HCT116 (cell line): ENCODE data around the gene PPDPF. TPM values are rescaled to one million over a fixed set of nuclear protein-coding genes. Genes with fewer than 3 reads are reported as not detected.

Experiments
- ATAC-seq: fragments of 200-7000 bp; cut with Tn5 transposase; 2 replicates; pipeline ENCODE4 v1.9.1; 2020; ENCODE audit warnings: mild to moderate bottlenecking, moderate library complexity
- BruUV-seq: library from RNA; stranded (reverse); fragments of 400-500 nt; replicated peaks from 2 replicates; lab custom pipeline; 2021; lab: Mats Ljungman, UMichigan
- CTCF ChIA-PET: fragments of 300-600 bp; sonication (Branson Sonifier 250); formaldehyde crosslinking; loops from one replicate; lab custom pipeline; 2021; ENCODE audit warnings: antibody characterized with exemption; lab: Charles Lee
- POLR2A ChIA-PET: fragments of 300-600, 350-600 bp; sonication (Branson Sonifier 250); formaldehyde crosslinking; loops from one replicate; lab custom pipeline; 2021; ENCODE audit warnings: antibody characterized with exemption; lab: Charles Lee
- RAD21 ChIA-PET, 2 experiments: fragments of 300-600 bp; sonication (Branson Sonifier 250); formaldehyde crosslinking; loops; one replicate each; lab custom pipeline; 2023; ENCODE audit warnings: low total read pairs in 2 of 2; ENCODE audit not compliant: uncharacterized antibody in 2 of 2, unreplicated experiment in 2 of 2, low non-redundant PET in 1 of 2; lab: Charles Lee
- DNase-seq: peaks from one replicate; pipeline ENCODE4 v3.0.0-alpha.2; 2010; ENCODE audit warnings: low read depth, low spot score
- H2AFZ ChIP-seq: fragments of 200-600 bp; shearing (Covaris generic), sonication (generic); 2 replicates; pipeline ENCODE4 v1.6.1; 2017; ENCODE audit warnings: low read depth, mixed run types, mixed read lengths, antibody characterized with exemption, low read length; ENCODE audit not compliant: poor library complexity, severe bottlenecking
- H3K27ac ChIP-seq: 2 replicates; pipeline ENCODE4 v1.5.1; 2012; ENCODE audit warnings: low read depth, low read length
- H3K27me3 ChIP-seq: fragments of 200-600 bp; sonication (generic); 2 replicates; pipeline ENCODE4 v1.6.1; 2016; ENCODE audit warnings: mixed run types, low read length, mixed read lengths; ENCODE audit not compliant: insufficient read depth
- H3K36me3 ChIP-seq, 2 experiments: fragments of 200-500 bp in 1 of 2; fragments of 200-600 bp in 1 of 2; sonication (Bioruptor generic) in 1 of 2; sonication (generic) in 1 of 2; 2 replicates each; pipeline versions ENCODE4 v1.5.1 to v1.6.1; 2014 to 2016; ENCODE audit warnings: low read length in 2 of 2, inconsistent platforms in 1 of 2, mixed read lengths in 1 of 2, mixed run types in 1 of 2; ENCODE audit not compliant: insufficient read depth in 2 of 2, control insufficient read depth in 1 of 2
- H3K4me1 ChIP-seq, 2 experiments: fragments of 200-600 bp in 1 of 2; sonication (generic) in 1 of 2; 2 replicates each; pipeline versions ENCODE4 v1.5.1 to v1.6.1; 2012 to 2017; ENCODE audit warnings: low read length in 2 of 2, inconsistent platforms in 1 of 2, mild to moderate bottlenecking in 1 of 2, mixed read lengths in 1 of 2, mixed run types in 1 of 2, moderate library complexity in 1 of 2; ENCODE audit not compliant: insufficient read depth in 2 of 2, control insufficient read depth in 1 of 2
- H3K4me2 ChIP-seq: fragments of 200-600 bp; sonication (generic); 2 replicates; pipeline ENCODE4 v1.6.1; 2017; ENCODE audit warnings: mixed run types, low read length, mixed read lengths
- H3K4me3 ChIP-seq, 2 experiments: fragments of 200-600 bp in 1 of 2; sonication (generic) in 1 of 2; replicated peaks in 1 of 2; 2 replicates each; pipeline ENCODE4 v1.5.1; 2011 to 2016; ENCODE audit warnings: low read length in 2 of 2, control low read depth in 1 of 2, low read depth in 1 of 2, mild to moderate bottlenecking in 1 of 2, mixed read lengths in 1 of 2, mixed run types in 1 of 2
- H3K79me2 ChIP-seq: fragments of 200-600 bp; sonication (generic); 2 replicates; pipeline ENCODE4 v1.6.1; 2017; ENCODE audit warnings: mild to moderate bottlenecking, mixed run types, low read length, moderate library complexity, mixed read lengths; ENCODE audit not compliant: insufficient read depth
- H3K9ac ChIP-seq: fragments of 200-600 bp; sonication (generic); 2 replicates; pipeline ENCODE4 v1.6.1; 2016; ENCODE audit warnings: low read length, mixed read lengths
- H3K9me2 ChIP-seq: fragments of 200-600 bp; sonication (generic), shearing (Covaris generic); 2 replicates; pipeline ENCODE4 v1.6.1; 2017; ENCODE audit warnings: mixed run types, mild to moderate bottlenecking, moderate library complexity; ENCODE audit not compliant: insufficient read depth
- H3K9me3 ChIP-seq, 2 experiments: fragments of 200-500 bp in 1 of 2; fragments of 200-600 bp in 1 of 2; sonication (Bioruptor generic) in 1 of 2; sonication (generic) in 1 of 2; 2 replicates each; pipeline ENCODE4 v1.6.1; 2014 to 2017; ENCODE audit warnings: low read length in 2 of 2, mixed read lengths in 2 of 2, inconsistent platforms in 1 of 2, low read depth in 1 of 2, mild to moderate bottlenecking in 1 of 2, mixed run types in 1 of 2, moderate library complexity in 1 of 2; ENCODE audit not compliant: control insufficient read depth in 1 of 2, insufficient read depth in 1 of 2
- H4K20me1 ChIP-seq: fragments of 200-600 bp; sonication (generic), shearing (Covaris generic); 2 replicates; pipeline ENCODE4 v1.6.1; 2017; ENCODE audit warnings: mixed run types, mild to moderate bottlenecking, moderate library complexity; ENCODE audit not compliant: insufficient read depth
- CBX3 ChIP-seq: IDR thresholded peaks from 2 replicates; pipeline ENCODE4 v1.6.1; 2012; ENCODE audit warnings: low read depth
- CEBPB ChIP-seq: IDR thresholded peaks from 2 replicates; pipeline ENCODE4 v1.6.1; 2012; ENCODE audit warnings: low read depth
- ELF1 ChIP-seq: IDR thresholded peaks from 2 replicates; pipeline ENCODE4 v1.6.1; 2012; ENCODE audit warnings: low read depth, borderline replicate concordance
- EZH2 ChIP-seq: fragments of 200-600 bp; sonication (generic); IDR thresholded peaks from 2 replicates; pipeline ENCODE4 v1.6.1; 2017; ENCODE audit warnings: antibody characterized with exemption, mixed run types
- EZH2phosphoT487 ChIP-seq: fragments of 200-600 bp; IDR thresholded peaks from 2 replicates; pipeline ENCODE4 v1.6.1; 2018; ENCODE audit warnings: antibody characterized with exemption, borderline replicate concordance
- POLR2A ChIP-seq: IDR thresholded peaks from 2 replicates; pipeline ENCODE4 v1.7.0; 2011; ENCODE audit warnings: borderline replicate concordance; ENCODE audit not compliant: insufficient read depth, insufficient read length; ENCODE audit errors: extremely low read depth
- POLR2AphosphoS5 ChIP-seq: IDR thresholded peaks from 2 replicates; pipeline ENCODE4 v1.6.1; 2011; ENCODE audit warnings: mild to moderate bottlenecking, low read depth, low read length, moderate library complexity
- RAD21 ChIP-seq: IDR thresholded peaks from 2 replicates; pipeline ENCODE4 v1.6.1; 2012; ENCODE audit warnings: low read depth, mild to moderate bottlenecking
- SIN3A ChIP-seq: IDR thresholded peaks from 2 replicates; pipeline ENCODE4 v1.6.1; 2012; ENCODE audit warnings: low read depth
- SP1 ChIP-seq: IDR thresholded peaks from 2 replicates; pipeline ENCODE4 v1.6.1; 2012; ENCODE audit warnings: low read depth
- SRF ChIP-seq: IDR thresholded peaks from 2 replicates; pipeline ENCODE4 v1.6.1; 2012; ENCODE audit warnings: low read depth
- ZFX ChIP-seq: fragments of 450-650 bp; IDR thresholded peaks from 2 replicates; pipeline ENCODE4 v1.6.1; 2017
- ZNF274 ChIP-seq: fragments of 200-500 bp; sonication (Bioruptor generic); IDR thresholded peaks from 2 replicates; pipeline ENCODE4 v1.6.1; 2014; ENCODE audit warnings: mild to moderate bottlenecking, low read depth, low read length, inconsistent platforms
- intact Hi-C: fragments of 100-400 bp; cut with micrococcal nuclease; formaldehyde crosslinking; loops from 2 replicates; pipeline ENCODE4 v1.10.0; 2022
- total RNA-seq: library from RNA; stranded (reverse); gene quantifications from one replicate; pipeline ENCODE4 v1.2.1, GENCODE V29; 2021; ENCODE audit not compliant: unreplicated experiment
- TF ChIP-seq, protein P1 (sequence below): IDR thresholded peaks from 2 replicates; pipeline ENCODE4 v1.6.1; 2012; ENCODE audit warnings: low read depth
- TF ChIP-seq, protein P2 (sequence below), 3 experiments: fragments of 200-600 bp in 1 of 3; sonication (generic) in 1 of 3; IDR thresholded peaks in 2 of 3; conservative IDR thresholded peaks in 1 of 3; 2 replicates each; pipeline ENCODE4 v1.5.1; 2012 to 2017; ENCODE audit warnings: low read depth in 2 of 3, low read length in 2 of 3, antibody characterized with exemption in 1 of 3, borderline replicate concordance in 1 of 3, control low read depth in 1 of 3, mild to moderate bottlenecking in 1 of 3, mixed read lengths in 1 of 3, mixed run types in 1 of 3, moderate library complexity in 1 of 3; ENCODE audit not compliant: insufficient read depth in 1 of 3
- TF ChIP-seq, protein P3 (sequence below): IDR thresholded peaks from 2 replicates; pipeline ENCODE4 v1.6.1; 2012
- TF ChIP-seq, protein P4 (sequence below): IDR thresholded peaks from 2 replicates; pipeline ENCODE4 v1.6.1; 2011; ENCODE audit warnings: mild to moderate bottlenecking, low read length, moderate library complexity; ENCODE audit not compliant: insufficient replicate concordance; ENCODE audit errors: extremely low read depth

The PPDPF gene
- total RNA-seq, 1 experiment from 2014 or later, result 346 TPM

DNA sequence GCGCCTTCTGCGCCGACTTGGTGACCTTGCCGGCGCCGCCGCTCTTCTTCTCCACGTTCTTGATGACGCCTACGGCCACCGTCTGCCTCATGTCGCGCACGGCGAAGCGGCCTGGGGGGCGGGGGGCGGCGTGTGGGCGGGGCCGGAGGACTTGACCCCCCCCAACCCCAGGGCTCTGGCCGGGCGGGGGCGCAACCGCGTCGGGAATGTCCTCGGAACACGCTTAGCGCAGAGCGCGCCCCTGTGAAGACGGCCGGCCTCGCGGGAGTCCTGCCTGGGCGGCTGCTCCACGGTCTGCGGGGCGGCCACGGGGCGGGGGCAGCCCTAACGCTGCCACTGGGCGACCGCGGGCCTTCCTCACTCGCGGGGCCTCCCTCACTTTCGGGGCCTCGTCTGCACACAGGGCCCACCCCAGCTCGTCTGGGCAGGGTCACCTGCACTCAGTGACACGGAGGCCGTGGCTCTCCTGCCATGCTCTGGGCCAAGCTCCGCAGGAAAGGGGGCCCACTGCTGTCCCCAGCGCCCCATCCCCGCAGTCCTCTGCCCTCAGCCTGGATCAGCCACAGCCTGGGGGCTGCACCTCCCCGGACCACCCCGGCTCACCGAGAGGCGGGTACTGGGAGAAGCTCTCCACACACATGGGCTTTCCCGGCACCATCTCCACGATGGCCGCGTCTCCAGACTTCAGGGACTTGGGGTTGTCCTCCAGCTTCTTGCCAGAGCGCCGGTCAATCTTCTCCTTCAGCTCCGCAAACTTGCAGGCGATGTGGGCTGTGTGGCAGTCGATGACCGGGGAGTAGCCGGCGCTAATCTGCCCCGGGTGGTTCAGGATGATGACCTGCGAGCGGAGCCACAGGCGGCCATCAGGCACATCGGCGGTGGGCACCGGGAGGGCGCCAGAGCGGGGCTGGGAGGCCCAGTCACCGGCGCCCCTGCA lies 32.0 kb upstream of the PPDPF start:
- POLR2A ChIA-PET, result no interaction called here
- no peaks in the 10 kb centered on the region for H4K20me1 ChIP-seq
- no peaks in the 10 kb centered on the region for H3K9me2 ChIP-seq
- no peaks in the 10 kb centered on the region for H3K27me3 ChIP-seq
- H3K79me2 ChIP-seq, result peaks cover 4% of the 10 kb centered on the region; the same call in 1 of the 2 replicates
- H3K4me1 ChIP-seq, result peaks cover 8 to 34% of the 10 kb centered on the region in 2 experiments
- H2AFZ ChIP-seq, result no peak overlapping the region
- no peak overlapping the region for H3K4me3 ChIP-seq
- no peak overlapping the region for H3K4me2 ChIP-seq
- ATAC-seq, result no peak
- no peak overlapping the region for H3K9ac ChIP-seq
- DNase-seq, result no peak
- TSS peak; percentile 22 for BruUV-seq
- intact Hi-C loops, result no loop called here
- TF ChIP-seq ELF1 (no peak), CBX3 (no peak), SIN3A (no peak), CEBPB (no peak), EZH2 (no peak), SP1 (no peak), ZFX (no peak), ZNF274 (no peak), POLR2AphosphoS5 (no peak), RAD21 (no peak), POLR2A (no peak), SRF (no peak), EZH2phosphoT487 (no peak)
- TF ChIP-seq, protein P1, sequence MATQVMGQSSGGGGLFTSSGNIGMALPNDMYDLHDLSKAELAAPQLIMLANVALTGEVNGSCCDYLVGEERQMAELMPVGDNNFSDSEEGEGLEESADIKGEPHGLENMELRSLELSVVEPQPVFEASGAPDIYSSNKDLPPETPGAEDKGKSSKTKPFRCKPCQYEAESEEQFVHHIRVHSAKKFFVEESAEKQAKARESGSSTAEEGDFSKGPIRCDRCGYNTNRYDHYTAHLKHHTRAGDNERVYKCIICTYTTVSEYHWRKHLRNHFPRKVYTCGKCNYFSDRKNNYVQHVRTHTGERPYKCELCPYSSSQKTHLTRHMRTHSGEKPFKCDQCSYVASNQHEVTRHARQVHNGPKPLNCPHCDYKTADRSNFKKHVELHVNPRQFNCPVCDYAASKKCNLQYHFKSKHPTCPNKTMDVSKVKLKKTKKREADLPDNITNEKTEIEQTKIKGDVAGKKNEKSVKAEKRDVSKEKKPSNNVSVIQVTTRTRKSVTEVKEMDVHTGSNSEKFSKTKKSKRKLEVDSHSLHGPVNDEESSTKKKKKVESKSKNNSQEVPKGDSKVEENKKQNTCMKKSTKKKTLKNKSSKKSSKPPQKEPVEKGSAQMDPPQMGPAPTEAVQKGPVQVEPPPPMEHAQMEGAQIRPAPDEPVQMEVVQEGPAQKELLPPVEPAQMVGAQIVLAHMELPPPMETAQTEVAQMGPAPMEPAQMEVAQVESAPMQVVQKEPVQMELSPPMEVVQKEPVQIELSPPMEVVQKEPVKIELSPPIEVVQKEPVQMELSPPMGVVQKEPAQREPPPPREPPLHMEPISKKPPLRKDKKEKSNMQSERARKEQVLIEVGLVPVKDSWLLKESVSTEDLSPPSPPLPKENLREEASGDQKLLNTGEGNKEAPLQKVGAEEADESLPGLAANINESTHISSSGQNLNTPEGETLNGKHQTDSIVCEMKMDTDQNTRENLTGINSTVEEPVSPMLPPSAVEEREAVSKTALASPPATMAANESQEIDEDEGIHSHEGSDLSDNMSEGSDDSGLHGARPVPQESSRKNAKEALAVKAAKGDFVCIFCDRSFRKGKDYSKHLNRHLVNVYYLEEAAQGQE, result no peak
- TF ChIP-seq, protein P2, sequence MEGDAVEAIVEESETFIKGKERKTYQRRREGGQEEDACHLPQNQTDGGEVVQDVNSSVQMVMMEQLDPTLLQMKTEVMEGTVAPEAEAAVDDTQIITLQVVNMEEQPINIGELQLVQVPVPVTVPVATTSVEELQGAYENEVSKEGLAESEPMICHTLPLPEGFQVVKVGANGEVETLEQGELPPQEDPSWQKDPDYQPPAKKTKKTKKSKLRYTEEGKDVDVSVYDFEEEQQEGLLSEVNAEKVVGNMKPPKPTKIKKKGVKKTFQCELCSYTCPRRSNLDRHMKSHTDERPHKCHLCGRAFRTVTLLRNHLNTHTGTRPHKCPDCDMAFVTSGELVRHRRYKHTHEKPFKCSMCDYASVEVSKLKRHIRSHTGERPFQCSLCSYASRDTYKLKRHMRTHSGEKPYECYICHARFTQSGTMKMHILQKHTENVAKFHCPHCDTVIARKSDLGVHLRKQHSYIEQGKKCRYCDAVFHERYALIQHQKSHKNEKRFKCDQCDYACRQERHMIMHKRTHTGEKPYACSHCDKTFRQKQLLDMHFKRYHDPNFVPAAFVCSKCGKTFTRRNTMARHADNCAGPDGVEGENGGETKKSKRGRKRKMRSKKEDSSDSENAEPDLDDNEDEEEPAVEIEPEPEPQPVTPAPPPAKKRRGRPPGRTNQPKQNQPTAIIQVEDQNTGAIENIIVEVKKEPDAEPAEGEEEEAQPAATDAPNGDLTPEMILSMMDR (IDR thresholded peaks at IDR 0.05 in 2 of 3, conservative IDR thresholded peaks at IDR 0.05 in 1 of 3; ENCODE audit: borderline replicate concordance in 1 of 3, insufficient read depth in 1 of 3, low read depth in 2 of 3, low read length in 2 of 3), result no peak
- TF ChIP-seq, protein P3, sequence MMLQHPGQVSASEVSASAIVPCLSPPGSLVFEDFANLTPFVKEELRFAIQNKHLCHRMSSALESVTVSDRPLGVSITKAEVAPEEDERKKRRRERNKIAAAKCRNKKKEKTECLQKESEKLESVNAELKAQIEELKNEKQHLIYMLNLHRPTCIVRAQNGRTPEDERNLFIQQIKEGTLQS, result no peak
- TF ChIP-seq, protein P4, sequence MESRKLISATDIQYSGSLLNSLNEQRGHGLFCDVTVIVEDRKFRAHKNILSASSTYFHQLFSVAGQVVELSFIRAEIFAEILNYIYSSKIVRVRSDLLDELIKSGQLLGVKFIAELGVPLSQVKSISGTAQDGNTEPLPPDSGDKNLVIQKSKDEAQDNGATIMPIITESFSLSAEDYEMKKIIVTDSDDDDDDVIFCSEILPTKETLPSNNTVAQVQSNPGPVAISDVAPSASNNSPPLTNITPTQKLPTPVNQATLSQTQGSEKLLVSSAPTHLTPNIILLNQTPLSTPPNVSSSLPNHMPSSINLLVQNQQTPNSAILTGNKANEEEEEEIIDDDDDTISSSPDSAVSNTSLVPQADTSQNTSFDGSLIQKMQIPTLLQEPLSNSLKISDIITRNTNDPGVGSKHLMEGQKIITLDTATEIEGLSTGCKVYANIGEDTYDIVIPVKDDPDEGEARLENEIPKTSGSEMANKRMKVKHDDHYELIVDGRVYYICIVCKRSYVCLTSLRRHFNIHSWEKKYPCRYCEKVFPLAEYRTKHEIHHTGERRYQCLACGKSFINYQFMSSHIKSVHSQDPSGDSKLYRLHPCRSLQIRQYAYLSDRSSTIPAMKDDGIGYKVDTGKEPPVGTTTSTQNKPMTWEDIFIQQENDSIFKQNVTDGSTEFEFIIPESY, result no peak
- CTCF ChIA-PET, result no interaction called here
- H3K27ac ChIP-seq, result no peak overlapping the region
- H3K36me3 ChIP-seq, result peaks cover 31 to 44% of the 10 kb centered on the region in 2 experiments
- RAD21 ChIA-PET, result no interaction called here
- H3K9me3 ChIP-seq, result no peaks in the 10 kb centered on the region
